IPS DF 4.7 (cell line): ENCODE results near the gene DPP7.

Experiments used
- DNase-seq: peaks from one replicate; pipeline ENCODE4 v3.0.0-alpha.2; 2013; ENCODE audit warnings: low spot score; ENCODE audit errors: extremely low read depth

The DPP7 gene

GRCh38 chr9:137088121-137088520 lies 26.4 kb downstream of the DPP7 start:
- no peak for DNase-seq

- DNase-seq, result no peak
These were observed 27.1 kb downstream of the DPP7 start for GRCh38 chr9:137087409-137087925.

- peak; percentile 98 for DNase-seq
These were observed 27.8 kb downstream of the DPP7 start, which contains the start of gene MAN1B1 for GRCh38 chr9:137086531-137087408. Gene MAN1B1, plus strand, starts transcription at chr9:137086985. Its CDS starts 15 bp downstream, at chr9:137087000.

GRCh38 chr9:137085920-137086530 lies 28.5 kb downstream of the DPP7 start:
- no peak for DNase-seq

- no peak for DNase-seq
These were observed 30.0 kb downstream of the DPP7 start for GRCh38 chr9:137084526-137084925.

GRCh38 chr9:137083394-137084004 lies 31.0 kb downstream of the DPP7 start:
- no peak for DNase-seq

- DNase-seq, result no peak
These were observed 31.6 kb downstream of the DPP7 start for GRCh38 chr9:137082925-137083290.

- no peak for DNase-seq
These were observed 32.2 kb downstream of the DPP7 start for GRCh38 chr9:137082222-137082924.

GRCh38 chr9:137080260-137081122 lies 34.0 kb downstream of the DPP7 start:
- no peak for DNase-seq

GRCh38 chr9:137079401-137079787 lies 35.1 kb downstream of the DPP7 start:
- DNase-seq, result no peak

- no peak for DNase-seq
These were observed 35.7 kb downstream of the DPP7 start for GRCh38 chr9:137078701-137079400.

- no peak for DNase-seq
These were observed 36.5 kb downstream of the DPP7 start for GRCh38 chr9:137077758-137078693.

GRCh38 chr9:137077010-137077747 lies 37.4 kb downstream of the DPP7 start, which contains the start of gene UAP1L1:
Gene UAP1L1, plus strand, starts transcription at chr9:137077517. Its CDS starts 16 bp downstream, at chr9:137077533.
- DNase-seq, result no peak

GRCh38 chr9:137076636-137077009 lies 37.9 kb downstream of the DPP7 start:
- no peak for DNase-seq

- DNase-seq, result no peak
These were observed 39.2 kb downstream of the DPP7 start for GRCh38 chr9:137075275-137075775.

- DNase-seq, result no peak
These were observed 39.8 kb downstream of the DPP7 start for GRCh38 chr9:137074657-137075274.

GRCh38 chr9:137073992-137074399 lies 40.5 kb downstream of the DPP7 start:
- DNase-seq, result no peak
